NK-92 (cell line): ENCODE measurements around the gene C3orf22.

Experiments
- DNase-seq: peaks from one replicate; lab custom pipeline; 2025; ENCODE audit not compliant: unreplicated experiment; lab: John Stamatoyannopoulos, UW

C3orf22 gene

DNA sequence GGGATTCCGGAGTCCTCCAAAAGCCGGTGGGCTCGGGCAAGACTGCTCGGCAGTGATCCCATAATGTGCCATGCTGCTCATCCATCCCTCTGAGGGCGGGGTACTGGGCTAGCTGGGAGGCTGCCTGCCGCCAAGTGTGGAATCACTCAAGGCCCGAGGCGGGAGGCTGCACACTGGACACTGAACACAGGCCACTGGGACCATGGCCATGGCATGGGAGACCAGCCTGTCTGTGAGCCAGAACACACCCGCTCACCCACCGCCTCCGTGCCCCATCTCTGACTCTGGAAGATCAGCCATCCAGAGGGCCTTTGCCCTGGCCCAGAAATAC lies 1.4 kb downstream of the C3orf22 start:
- no peak for DNase-seq

GRCh38 chr3:126556637-126557414 lies 1.9 kb downstream of the C3orf22 start:
- DNase-seq = no peak

GRCh38 chr3:126555795-126556636 lies 2.7 kb downstream of the C3orf22 start:
- DNase-seq = no peak

- DNase-seq = no peak
These were observed 3.9 kb downstream of the C3orf22 start for GRCh38 chr3:126554560-126555525.

- DNase-seq = no peak
These were observed 5.2 kb downstream of the C3orf22 start for GRCh38 chr3:126553284-126554084.

DNA sequence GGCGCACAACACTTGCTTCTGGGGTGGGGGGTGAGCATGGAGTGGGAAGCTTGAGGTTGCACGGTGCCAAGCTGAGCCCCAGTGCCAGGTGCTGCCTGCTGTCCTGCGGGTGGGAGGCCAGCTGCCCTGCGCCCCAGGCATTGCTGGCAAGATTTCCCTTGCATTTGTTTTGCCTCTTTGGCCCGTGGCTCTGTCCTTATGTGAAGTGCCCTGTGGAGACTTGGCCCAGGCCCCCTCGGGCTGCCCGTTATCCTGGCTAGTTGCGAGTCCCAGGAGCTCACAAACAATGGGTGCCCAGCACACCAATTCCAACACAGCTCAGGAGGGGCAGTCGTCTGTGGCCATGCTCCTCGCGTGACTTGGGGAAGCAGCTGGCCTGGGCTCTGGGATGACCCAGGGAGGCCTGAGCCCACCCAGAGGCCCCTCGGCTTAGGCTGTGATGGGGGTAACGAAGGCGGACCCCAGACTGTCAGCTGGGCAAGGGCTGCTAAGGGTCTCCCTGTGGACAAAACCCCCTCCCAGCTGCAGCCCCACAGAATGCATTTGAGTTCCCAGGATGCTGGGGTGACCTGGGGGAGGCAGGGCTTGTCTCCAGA lies 5.9 kb downstream of the C3orf22 start:
- no peak for DNase-seq

- no peak for DNase-seq
These were observed 6.7 kb downstream of the C3orf22 start for GRCh38 chr3:126551839-126552687.

GRCh38 chr3:126551121-126551838 lies 7.5 kb downstream of the C3orf22 start:
- no peak for DNase-seq

DNA sequence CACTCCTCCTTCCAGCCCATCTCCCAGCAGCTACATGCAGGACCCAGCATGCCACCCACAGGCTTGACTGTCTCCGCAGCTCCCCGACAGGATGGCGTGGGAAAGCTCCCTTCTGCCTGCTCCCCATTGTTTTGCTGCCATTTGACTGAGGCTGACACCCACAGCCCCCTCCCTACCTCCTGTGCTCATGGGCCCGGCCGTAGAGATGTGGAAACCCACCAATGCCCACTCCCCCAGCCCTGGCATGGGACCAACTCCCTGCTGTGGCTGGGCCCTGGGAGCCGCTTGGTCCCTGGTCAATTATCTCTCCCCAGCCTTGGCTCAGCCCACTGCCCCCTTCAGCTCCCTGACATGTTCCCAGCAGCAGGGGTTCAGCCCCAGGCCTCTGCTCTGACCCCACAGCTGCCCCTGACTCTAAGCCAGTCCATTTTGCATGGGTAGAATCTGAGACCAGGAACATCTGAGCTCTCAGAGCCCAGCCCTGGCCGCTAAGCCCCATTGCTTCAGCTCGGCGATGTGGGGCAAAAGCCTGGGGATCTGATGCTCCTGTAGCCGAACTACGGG lies 8.2 kb downstream of the C3orf22 start:
- no peak for DNase-seq

DNA sequence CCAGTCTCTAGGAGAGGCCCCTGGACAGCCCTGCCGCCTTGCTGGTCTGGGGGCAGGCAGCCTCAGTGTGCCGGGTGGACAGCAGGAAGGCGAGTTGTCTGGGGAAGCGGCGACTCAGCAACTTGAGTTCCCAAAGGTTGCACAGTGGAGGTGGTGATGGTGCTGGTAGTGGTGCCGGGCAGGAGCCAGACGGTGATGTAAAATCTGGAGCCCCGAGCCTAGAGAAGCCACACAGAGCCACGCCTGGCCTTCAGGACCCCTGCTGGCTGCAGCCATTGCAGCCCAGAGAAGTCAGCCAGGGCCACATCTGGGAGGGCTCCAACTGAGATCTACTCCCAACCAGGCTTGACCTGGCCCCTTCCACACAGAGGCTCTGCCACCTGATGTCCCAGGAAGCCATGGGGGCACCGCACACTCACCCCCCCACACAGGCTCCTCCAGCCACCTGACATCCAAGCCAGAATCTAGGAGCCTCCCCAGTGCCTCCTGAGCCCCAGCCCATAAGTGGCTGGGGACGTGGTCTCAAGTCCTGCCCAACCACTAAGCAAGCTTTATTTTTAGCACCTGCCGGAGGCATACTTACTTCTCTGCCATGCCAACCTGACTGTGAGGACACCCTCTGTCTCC lies 8.8 kb downstream of the C3orf22 start:
- DNase-seq = no peak

DNA sequence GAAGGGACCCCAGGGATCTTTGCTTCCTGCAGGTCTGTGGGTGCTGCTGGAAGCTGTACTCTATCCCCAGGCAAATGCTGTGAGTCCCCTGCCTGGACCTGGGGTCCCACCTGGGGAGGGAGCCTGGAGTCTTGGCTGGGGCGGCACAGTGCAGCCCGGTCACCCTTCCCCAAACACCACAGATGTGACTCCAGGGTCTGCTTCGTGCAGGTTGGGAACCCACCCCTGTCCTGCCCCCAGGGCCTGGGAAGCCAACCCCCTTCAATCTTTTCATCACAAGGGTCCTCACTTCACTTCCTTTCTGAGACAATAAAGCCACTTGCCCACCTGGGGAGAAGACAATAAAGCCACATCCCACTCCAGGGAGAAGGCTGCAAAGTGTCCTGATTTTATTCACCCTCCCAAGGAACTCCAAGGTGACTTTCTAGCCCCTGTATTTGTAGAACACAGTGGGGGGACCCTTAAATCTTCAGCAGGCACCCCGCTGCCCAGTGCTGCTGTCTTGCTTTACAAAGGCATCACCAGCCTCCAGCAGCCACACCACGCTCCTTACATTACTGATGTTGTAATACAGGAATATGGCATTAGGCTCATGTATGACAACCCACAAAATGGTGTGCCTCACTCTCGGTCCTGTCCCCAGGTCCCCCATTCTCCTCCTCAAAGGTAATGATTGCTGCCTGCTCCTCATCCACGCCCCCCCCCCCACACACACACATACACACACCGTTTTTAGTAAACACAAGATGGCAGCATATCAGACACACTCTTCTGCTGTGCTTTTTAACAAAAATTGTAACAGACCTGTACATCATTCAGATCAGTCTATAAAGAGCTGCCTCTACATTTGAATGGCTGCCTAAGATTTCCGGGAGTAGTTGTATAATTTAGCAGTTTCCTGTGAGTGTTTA lies 9.9 kb downstream of the C3orf22 start:
- no peak for DNase-seq

DNA sequence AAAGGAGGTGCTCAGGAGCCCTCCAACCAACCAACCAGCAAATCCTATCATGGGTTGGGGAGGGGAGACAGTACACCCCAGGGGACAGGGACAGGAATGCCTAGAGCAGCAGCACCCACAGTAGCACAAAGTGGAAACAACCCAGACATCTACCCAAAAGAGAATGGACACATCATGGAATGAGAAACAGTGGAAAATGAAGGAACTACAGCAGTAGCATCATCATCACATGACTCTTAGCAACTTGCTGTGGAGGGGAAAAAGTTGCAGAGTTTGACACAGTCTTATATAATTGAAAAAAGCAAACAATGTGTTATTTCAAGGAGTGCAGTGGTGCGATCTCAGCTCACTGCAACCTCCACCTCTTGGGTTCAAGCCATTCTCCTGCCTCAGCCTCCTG lies 11.0 kb downstream of the C3orf22 start:
- no peak for DNase-seq

- DNase-seq = no peak
These were observed 12.0 kb downstream of the C3orf22 start for GRCh38 chr3:126546549-126547239.

GRCh38 chr3:126546013-126546412 lies 12.7 kb downstream of the C3orf22 start:
- no peak for DNase-seq

- no peak for DNase-seq
These were observed 13.2 kb downstream of the C3orf22 start for GRCh38 chr3:126545544-126545943.
